Stimulated activated CD4-positive, alpha-beta T cell treated with anti-CD3 and anti-CD28 coated beads, Interleukin-1b, Interleukin-23, amount 100 ng/mL, for 48 hours (primary cell): ENCODE measurements around the gene FAM200C.

Experiments used
- DNase-seq: peaks from one replicate; pipeline ENCODE4 v3.0.0-alpha.2; 2020

Gene FAM200C

DNA sequence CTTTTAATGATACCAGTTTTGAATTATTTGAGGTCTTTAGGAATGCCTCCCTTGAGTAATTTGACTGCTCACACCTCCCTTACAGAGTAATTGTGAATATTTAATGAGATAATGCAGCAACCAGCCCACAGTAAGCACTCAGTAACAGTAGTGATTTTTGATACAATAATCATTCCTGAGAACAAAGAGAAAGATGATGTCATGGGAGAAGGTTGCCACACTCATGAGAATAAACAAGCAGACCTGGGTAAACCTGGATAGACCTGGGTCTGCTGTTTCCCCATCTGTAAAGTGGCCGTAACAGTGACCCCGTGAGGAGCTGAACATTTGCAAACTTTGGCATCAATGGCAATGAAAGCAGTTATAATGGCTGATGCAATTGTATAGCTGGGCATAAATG, 33.6 kb downstream of the FAM200C start:
- DNase-seq: no peak

GRCh38 chr5:160363660-160364395, 36.0 kb downstream of the FAM200C start:
- no peak for DNase-seq

GRCh38 chr5:160363211-160363610, 36.6 kb downstream of the FAM200C start:
- no peak for DNase-seq

GRCh38 chr5:160361624-160362228, 38.1 kb downstream of the FAM200C start:
- DNase-seq: no peak

DNA sequence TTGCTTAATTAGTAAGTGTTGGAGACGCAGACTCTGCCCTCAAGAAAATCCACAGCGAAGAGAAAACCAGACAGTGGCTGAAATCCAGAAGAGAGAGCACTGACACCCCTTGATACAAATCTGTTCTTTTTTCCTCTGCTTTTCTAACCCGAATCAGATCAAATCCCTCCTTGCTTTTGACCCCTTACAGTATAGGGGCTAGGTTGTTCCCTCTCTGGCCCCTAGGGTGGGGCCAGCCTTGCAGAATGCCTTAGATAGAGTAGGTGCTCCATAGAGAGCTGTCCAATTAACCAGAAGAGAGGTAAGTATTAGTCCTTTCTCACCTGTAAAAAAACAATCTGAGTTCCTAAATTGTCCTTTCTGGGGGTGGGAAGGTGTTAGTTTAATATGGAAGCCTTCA, 39.5 kb downstream of the FAM200C start:
- DNase-seq: no peak

GRCh38 chr5:160359816-160360215, 40.0 kb downstream of the FAM200C start:
- DNase-seq: no peak

DNA sequence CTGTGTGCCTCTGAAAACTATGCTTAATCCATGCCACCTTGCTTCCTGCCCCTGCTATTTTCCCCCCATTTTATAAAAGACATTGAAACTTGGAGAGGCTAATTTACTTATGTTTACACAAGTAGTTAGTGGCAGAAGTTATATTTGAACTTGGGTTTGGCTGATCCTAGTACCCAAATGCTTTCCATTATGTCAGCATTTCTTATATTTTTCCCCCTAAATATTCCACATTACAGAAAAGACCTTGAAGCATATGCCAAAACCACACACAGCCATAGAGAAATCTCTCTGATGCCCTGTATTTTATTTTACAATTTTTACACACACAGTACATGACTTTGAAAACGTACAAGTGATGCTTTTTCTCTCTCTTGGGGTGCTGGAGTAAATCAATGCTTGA, 40.6 kb downstream of the FAM200C start:
- no peak for DNase-seq

DNA sequence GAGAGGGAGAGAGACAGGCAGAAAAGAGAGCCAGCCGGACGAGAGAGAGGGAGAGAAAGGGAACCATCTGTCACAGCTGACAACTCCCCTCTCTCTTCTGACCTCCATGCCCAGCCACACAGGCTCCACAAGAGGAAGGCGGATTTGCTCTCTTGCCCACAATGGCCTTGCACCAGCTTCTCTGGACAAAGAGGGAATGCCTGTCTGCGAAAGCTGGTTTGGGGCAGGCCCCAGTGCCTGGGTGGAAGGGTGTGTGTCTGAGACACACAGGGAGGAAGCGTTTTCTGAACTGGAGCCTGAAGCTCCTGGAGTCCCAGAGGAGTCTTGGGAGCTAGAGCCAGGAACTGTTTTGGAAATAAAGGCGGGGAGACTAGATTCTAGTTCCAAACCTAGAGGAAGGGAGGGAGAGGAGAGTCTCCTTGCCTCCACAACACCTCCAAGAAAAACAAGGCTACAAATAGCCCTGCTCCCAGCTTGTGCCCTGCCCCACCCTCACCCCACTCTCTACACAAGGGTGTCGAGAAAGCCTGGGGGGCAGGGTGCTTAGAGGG, 41.9 kb downstream of the FAM200C start:
- no peak for DNase-seq

DNA sequence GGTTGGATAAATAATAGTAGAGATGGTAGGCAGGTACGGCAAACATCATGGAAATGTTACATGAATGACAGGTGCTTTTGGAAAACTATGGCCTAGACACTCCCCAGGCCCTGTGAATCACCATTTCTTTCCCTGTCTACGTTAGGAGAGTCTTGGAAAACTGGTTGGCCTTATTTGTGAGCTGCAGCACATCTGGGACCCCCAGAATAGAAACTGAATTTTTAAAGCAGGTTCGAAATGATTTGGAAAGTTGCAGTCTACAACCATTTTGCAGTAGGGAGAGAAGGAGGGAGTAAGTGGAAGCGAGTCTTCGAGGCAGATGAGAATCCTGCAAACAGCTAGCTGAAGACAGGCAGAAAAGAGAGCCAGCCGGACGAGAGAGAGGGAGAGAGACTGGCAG, 42.5 kb downstream of the FAM200C start:
- no peak for DNase-seq

DNA sequence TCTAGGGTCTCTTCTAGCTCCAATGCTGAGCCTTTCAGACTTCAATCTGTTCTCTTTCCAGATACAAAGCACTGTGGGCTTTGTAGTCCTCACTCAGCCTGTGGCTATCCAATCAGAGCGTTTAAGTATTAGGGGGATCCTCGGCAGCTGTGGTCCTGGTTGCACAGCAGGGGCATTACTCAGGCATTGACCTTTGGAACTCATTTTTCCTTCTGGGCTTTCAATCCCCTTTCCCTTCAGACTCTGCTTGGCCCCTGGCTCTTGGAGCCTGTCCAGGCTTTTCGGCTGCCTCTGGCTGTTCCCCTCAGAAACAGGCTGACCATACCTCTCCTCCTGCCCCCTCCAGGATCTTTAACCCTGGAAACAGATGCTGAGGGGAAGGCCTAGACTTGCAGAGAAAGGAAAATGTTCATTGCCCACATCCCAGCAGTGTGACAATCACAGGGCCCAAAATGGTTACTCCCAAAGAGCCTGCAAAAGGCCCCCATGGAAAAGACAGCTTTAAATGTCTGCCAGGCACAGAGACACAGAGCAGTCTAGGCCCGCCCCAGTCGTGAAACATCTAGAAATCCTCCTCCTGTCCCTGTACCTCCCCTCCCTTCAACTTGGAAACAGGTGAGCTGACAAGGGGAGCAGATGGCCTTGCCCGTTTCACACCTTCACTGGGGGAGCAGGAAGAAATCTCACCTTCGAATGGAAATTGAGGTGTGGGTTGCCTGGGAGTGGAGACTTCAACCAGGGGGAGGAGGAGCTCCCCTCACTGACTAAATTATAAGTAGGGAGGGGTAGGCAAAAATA, 43.1 kb downstream of the FAM200C start:
- DNase-seq: no peak

DNA sequence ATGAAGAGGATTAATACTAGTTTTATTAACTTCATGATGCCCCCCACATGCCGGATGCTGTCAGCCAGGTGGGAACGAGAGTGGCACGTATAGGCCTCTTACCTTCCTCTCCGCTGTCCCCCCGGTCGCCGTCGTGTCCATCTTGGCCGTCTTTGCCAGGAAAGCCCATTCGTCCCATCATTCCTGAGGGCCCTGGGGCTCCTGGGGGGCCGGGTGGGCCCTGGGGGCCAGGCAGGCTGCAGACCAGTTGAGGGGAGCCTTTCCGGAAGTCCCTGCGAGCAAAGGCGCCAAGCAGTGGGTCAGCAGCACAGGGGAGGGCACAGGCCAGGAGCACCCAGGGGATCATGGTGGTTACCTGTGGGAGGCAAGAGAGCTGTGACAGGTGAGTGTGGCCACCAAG, 45.2 kb downstream of the FAM200C start:
- DNase-seq: no peak

- DNase-seq: no peak
Measured at GRCh38 chr5:160353379-160353778, 46.5 kb downstream of the FAM200C start.

- no peak for DNase-seq
Measured at GRCh38 chr5:160352308-160352707, 47.5 kb downstream of the FAM200C start.

DNA sequence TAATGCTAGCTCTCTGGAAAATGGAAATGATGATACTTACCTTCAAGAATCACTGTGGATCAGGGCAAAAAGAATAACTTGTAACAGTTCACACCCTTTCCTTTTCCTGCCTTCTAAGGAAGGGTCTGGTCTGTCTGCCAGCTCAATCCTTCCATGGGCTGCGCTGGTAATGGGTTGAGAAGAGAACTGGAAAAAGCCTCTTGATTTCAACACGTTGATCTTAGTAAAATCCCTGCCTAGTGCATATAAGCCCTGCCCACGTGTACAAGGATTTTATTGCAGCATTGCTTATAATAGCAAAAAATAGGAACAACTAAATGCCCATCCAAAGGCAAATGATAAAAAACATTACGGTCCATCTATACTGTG, 49.9 kb downstream of the FAM200C start:
- DNase-seq: no peak

DNA sequence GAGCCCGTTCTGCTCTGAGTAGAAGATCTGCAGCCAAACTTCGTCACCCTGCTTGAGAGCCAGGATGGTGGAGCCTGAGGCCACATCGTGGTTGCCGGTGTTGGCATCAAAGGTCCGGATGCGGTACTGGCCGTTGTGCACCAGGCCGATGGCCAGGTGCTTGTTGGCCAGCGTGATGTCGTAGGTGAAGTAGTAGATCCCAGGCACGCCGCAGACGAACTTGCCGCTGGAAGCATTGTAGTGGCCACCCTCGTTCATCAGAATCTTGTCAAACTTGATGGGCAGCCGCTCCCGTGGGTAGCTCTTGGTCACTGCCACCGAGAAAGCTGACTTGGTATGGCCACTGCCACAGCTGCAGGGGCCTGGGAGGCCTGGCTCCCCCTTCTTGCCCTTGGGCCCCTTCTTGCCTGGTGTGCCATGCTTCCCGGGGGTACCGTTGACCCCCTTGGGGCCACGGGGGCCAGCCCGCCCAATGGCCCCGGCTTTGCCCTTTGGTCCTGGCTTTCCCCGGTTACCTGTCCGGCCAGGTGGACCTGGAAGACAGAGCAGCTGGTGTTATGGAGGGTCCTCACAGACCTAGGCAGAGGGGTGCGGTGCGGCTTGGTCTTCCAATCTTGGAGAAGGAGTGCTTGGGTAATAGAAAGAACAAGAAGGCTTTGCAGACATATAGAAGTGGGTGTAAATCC, 50.5 kb downstream of the FAM200C start:
- DNase-seq: no peak

DNA sequence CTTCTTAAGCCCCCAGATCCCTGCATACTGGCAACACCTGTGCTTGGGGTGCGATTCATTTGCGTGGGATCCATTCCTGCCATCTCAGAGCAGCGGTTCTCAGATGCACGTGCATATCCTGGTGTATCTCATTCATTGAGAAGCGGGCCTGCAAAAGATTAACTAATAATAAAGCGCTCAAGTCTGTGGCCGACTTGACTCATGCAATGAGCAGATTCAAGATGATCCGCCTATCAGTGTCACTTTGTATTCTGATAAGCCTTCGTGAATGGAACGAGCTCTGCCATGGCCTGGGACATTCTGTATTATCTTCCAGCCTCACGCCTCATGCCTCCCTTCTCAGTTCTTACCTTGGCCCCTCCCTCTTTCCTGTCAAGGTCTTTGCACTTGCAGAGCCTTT, 51.8 kb downstream of the FAM200C start:
- DNase-seq: no peak

GRCh38 chr5:160347448-160347847, 52.4 kb downstream of the FAM200C start:
- DNase-seq: no peak
